OCI-LY1 (cell line): ENCODE results near the gene BAX.

Experiments
- H2AFZ ChIP-seq: fragments of 200-600 bp; sonication (generic), shearing (Covaris generic); 2 replicates; pipeline ENCODE4 v1.6.0; 2014; ENCODE audit warnings: antibody characterized with exemption, mild to moderate bottlenecking, low read length
- H3F3A ChIP-seq: fragments of 200-600 bp; sonication (generic), shearing (Covaris generic); 2 replicates; pipeline ENCODE4 v1.6.0; 2014; ENCODE audit warnings: mild to moderate bottlenecking, antibody characterized with exemption, low read length, moderate library complexity; ENCODE audit not compliant: insufficient read depth
- H3K27ac ChIP-seq: fragments of 200-600 bp; sonication (generic); 2 replicates; pipeline ENCODE4 v1.5.1; 2014; ENCODE audit warnings: low read length, mixed run types, mild to moderate bottlenecking, low read depth; ENCODE audit not compliant: poor library complexity, severe bottlenecking
- H3K27me3 ChIP-seq: fragments of 200-600 bp; sonication (generic); 2 replicates; pipeline ENCODE4 v1.6.0; 2014; ENCODE audit warnings: antibody characterized with exemption, mild to moderate bottlenecking, low read length, moderate library complexity; ENCODE audit not compliant: insufficient read depth
- H3K36me3 ChIP-seq: fragments of 200-600 bp; sonication (generic); 2 replicates; pipeline ENCODE4 v1.6.1; 2014; ENCODE audit warnings: mild to moderate bottlenecking, antibody characterized with exemption, low read length, moderate library complexity, mixed read lengths; ENCODE audit not compliant: insufficient read depth
- H3K4me1 ChIP-seq: fragments of 200-600 bp; sonication (generic); 2 replicates; pipeline ENCODE4 v1.5.1; 2014; ENCODE audit warnings: mild to moderate bottlenecking, low read length, moderate library complexity; ENCODE audit not compliant: insufficient read depth, severe bottlenecking
- H3K4me2 ChIP-seq: fragments of 200-600 bp; sonication (generic), shearing (Covaris generic); 2 replicates; pipeline ENCODE4 v1.6.1; 2014; ENCODE audit warnings: low read length
- H3K4me3 ChIP-seq: fragments of 200-600 bp; sonication (generic); 2 replicates; pipeline ENCODE4 v1.5.1; 2014; ENCODE audit warnings: low read length, low read depth, mild to moderate bottlenecking, mixed read lengths; ENCODE audit not compliant: poor library complexity, severe bottlenecking
- H3K79me2 ChIP-seq: fragments of 200-600 bp; shearing (Covaris generic); 2 replicates; pipeline ENCODE4 v1.6.1; 2016; ENCODE audit warnings: mixed run types, low read length, mixed read lengths; ENCODE audit not compliant: insufficient read depth
- H3K9ac ChIP-seq: fragments of 200-600 bp; sonication (generic), shearing (Covaris generic); 2 replicates; pipeline ENCODE4 v1.6.1; 2014; ENCODE audit warnings: mild to moderate bottlenecking, low read length, mixed read lengths
- H3K9me2 ChIP-seq: fragments of 200-600 bp; sonication (generic), shearing (Covaris generic); 2 replicates; pipeline ENCODE4 v1.6.1; 2014; ENCODE audit warnings: low read depth, mild to moderate bottlenecking, low read length, mixed read lengths
- H3K9me3 ChIP-seq: fragments of 200-600 bp; shearing (Covaris generic); 2 replicates; pipeline ENCODE4 v1.6.1; 2014; ENCODE audit warnings: low read length, mixed read lengths
- H4K20me1 ChIP-seq: fragments of 200-600 bp; sonication (generic), shearing (Covaris generic); 2 replicates; pipeline ENCODE4 v1.6.0; 2016; ENCODE audit warnings: mild to moderate bottlenecking, low read length; ENCODE audit not compliant: insufficient read depth
- EZH2 ChIP-seq: fragments of 200-600 bp; sonication (generic), shearing (Covaris generic); IDR thresholded peaks from 2 replicates; pipeline ENCODE4 v1.8.0; 2017; ENCODE audit warnings: borderline replicate concordance, mixed run types, mild to moderate bottlenecking, antibody characterized with exemption, low read length, moderate library complexity, mixed read lengths
- TF ChIP-seq, protein P1 (sequence below): fragments of 200-600 bp; sonication (generic), shearing (Covaris generic); IDR thresholded peaks from 2 replicates; pipeline ENCODE4 v1.5.1; 2017; ENCODE audit warnings: mild to moderate bottlenecking, antibody characterized with exemption, low read length, moderate library complexity, mixed read lengths

The BAX gene

DNA sequence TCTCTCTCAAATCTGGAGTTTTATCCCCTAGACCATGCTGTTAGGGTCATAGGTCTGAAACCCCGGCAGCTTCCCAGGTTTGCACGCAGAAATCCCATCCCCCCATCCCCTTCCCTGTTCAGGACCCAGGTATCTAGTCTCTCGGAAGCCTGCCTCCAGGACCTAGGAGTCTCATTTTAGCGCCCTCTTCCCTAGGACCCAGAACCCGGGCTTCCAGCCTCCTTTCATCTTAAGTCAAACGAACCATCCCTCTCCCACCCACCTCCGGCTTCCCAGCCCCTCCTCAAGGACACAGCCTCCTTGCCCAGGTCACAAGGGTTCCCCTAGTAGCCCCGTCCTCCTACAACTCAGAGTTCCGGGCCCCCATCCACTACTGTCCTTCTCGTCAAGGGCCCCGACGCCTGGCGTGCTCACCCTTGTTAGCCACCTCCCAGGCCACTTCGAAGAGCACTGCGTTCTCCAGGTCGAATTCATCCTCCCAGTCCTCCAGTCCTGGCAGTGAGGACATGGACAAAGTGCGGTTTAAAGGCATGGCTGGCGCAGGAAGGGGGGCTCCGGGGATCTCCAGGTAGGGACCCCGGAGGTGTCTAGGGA lies 38.0 kb downstream of the BAX start:
- Histone ChIP-seq H3K4me3 (peak overlapping the region; percentile 99), H3K9ac (peak overlapping the region; percentile 93), H3K79me2 (peaks cover 27% of the 10 kb centered on the region), H3K36me3 (peaks cover 11% of the 10 kb centered on the region; the same call in 1 of the 2 replicates), H3K4me1 (peaks cover 27% of the 10 kb centered on the region), H3F3A (no peaks in the 10 kb centered on the region), H2AFZ (no peak overlapping the region), H3K4me2 (peak overlapping the region; percentile 88), H3K27ac (peak overlapping the region; percentile 37), H4K20me1 (no peaks in the 10 kb centered on the region), H3K9me3 (no peaks in the 10 kb centered on the region), H3K27me3 (no peaks in the 10 kb centered on the region), H3K9me2 (no peaks in the 10 kb centered on the region)
- no peak for TF ChIP-seq EZH2
- TF ChIP-seq, protein P1, sequence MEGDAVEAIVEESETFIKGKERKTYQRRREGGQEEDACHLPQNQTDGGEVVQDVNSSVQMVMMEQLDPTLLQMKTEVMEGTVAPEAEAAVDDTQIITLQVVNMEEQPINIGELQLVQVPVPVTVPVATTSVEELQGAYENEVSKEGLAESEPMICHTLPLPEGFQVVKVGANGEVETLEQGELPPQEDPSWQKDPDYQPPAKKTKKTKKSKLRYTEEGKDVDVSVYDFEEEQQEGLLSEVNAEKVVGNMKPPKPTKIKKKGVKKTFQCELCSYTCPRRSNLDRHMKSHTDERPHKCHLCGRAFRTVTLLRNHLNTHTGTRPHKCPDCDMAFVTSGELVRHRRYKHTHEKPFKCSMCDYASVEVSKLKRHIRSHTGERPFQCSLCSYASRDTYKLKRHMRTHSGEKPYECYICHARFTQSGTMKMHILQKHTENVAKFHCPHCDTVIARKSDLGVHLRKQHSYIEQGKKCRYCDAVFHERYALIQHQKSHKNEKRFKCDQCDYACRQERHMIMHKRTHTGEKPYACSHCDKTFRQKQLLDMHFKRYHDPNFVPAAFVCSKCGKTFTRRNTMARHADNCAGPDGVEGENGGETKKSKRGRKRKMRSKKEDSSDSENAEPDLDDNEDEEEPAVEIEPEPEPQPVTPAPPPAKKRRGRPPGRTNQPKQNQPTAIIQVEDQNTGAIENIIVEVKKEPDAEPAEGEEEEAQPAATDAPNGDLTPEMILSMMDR = no peak

DNA sequence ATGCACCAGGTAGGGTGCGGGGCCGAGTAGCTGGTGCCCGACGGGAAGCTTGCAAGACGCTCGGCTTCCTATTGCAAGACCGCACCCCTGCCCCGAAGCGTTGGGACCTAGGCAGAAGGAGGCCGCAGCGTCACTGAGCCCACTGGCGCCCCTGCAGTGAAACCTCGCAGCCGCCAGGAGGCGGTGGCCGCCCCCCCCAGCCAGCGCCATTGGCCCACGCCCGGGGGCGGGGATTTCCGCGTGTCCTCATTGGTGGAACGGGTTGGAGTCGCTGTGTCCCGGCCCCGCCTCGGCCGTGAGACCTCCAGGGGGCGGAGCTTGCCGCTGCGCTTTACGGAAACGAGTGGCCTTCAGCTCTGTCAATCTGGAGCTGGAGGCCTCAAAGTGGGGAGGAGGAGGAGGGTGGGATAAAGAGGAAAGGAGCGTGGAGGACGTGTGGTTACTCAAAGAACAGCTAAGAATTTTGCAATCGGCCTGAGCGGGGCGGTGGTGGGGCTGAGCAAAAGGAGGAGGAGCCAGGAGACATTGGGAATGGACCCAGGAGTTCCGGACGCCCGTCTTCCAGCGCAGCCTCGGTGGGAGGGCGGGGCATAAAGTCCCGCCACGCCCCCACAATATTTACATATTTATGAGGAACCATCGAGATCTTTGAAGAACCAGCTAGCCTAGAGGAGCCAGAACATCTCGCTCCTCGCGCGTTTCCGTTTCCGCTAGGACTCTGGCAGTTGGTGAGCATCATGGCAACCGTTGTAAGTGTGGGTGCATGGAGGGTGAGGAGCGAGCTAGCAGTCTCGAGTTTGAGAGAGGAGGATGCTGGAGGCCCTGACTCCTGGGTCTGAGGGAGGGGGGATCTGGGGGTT lies 38.7 kb downstream of the BAX start, which contains the start of the genes GYS1 and RUVBL2:
TSS of gene GYS1 (minus strand) at position 135 of the 860 bp plus-strand sequence. CDS start 197 bp downstream, outside the sequence.
TSS of gene RUVBL2 (plus strand) at position 713 of the 860 bp plus-strand sequence. CDS start at position 738, 25 bp downstream.
- Histone ChIP-seq H4K20me1 (no peaks in the 10 kb centered on the region), H3K9me2 (no peaks in the 10 kb centered on the region), H3K4me2 (peak within 1 kb of the TSS; percentile 100), H3K27me3 (no peaks in the 10 kb centered on the region), H3K4me3 (peak within 1 kb of the TSS; percentile 99), H3K9me3 (no peaks in the 10 kb centered on the region), H3K27ac (peak within 1 kb of the TSS; percentile 87), H3K36me3 (peaks cover 5% of the 10 kb centered on the region; the same call in 1 of the 2 replicates), H3K9ac (peak within 1 kb of the TSS; percentile 98), H3K4me1 (peaks cover 23% of the 10 kb centered on the region), H3F3A (no peaks in the 10 kb centered on the region), H2AFZ (no peak within 1 kb of the TSS), H3K79me2 (peaks cover 27% of the 10 kb centered on the region)
- no peak for TF ChIP-seq EZH2
- TF ChIP-seq, protein P1 = peak; percentile 82

DNA sequence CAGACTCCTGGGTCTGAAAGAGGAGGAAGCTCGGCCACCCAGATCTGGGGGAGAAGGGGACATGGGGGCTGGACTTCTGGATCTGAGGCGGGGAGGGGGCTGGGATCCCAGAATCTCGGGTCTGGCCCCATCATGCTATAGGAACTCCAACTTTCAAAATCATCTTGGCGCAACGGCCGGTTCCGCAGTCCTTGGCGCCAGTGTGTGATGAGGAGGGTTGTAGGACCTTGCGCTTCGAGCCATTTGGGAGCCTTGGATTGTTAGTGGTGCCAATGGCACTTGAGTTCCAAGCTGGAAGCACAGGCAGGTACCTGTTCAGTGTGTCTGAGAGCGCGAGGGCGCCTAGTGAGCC lies 39.3 kb downstream of the BAX start:
- Histone ChIP-seq H2AFZ (no peak overlapping the region), H3K27me3 (no peaks in the 10 kb centered on the region), H3K4me1 (peaks cover 24% of the 10 kb centered on the region), H3K79me2 (peaks cover 27% of the 10 kb centered on the region), H3K36me3 (peaks cover under 1% of the 10 kb centered on the region; the same call in 1 of the 2 replicates), H3K9me2 (no peaks in the 10 kb centered on the region), H3K27ac (peak overlapping the region; percentile 87), H4K20me1 (no peaks in the 10 kb centered on the region), H3K9ac (peak overlapping the region; percentile 98), H3K9me3 (no peaks in the 10 kb centered on the region), H3K4me3 (peak overlapping the region; percentile 99), H3K4me2 (peak overlapping the region; percentile 100), H3F3A (no peaks in the 10 kb centered on the region)
- TF ChIP-seq, protein P1 = no peak
- no peak for TF ChIP-seq EZH2
